Rectal smooth muscle tissue (tissue), 1 donor: ENCODE results near the gene TBX15.

Experiments
- H3K27ac ChIP-seq: one replicate; pipeline ENCODE4 v1.7.0; 2013; ENCODE audit warnings: low read depth, low read length, inconsistent platforms
- H3K27me3 ChIP-seq: one replicate; pipeline ENCODE4 v1.7.0; 2013; ENCODE audit warnings: low read length; ENCODE audit not compliant: control insufficient read depth, insufficient read depth
- H3K36me3 ChIP-seq: one replicate; pipeline ENCODE4 v1.7.0; 2013; ENCODE audit warnings: low read length; ENCODE audit not compliant: control insufficient read depth, insufficient read depth
- H3K4me1 ChIP-seq: one replicate; pipeline ENCODE4 v1.7.0; 2013; ENCODE audit warnings: low read length; ENCODE audit not compliant: control insufficient read depth, insufficient read depth
- H3K4me3 ChIP-seq: one replicate; pipeline ENCODE4 v1.7.0; 2013; ENCODE audit warnings: low read length
- H3K9ac ChIP-seq: one replicate; pipeline ENCODE4 v1.7.0; 2013; ENCODE audit warnings: low read length

TBX15 gene

GRCh38 chr1:118868387-118868786 is 119.8 kb downstream of the TBX15 start:
- H3K9ac ChIP-seq, result no peak overlapping the region
- H3K4me1 ChIP-seq, result no peaks in the 10 kb centered on the region
- no peak overlapping the region for H3K27ac ChIP-seq
- no peaks in the 10 kb centered on the region for H3K36me3 ChIP-seq
- no peaks in the 10 kb centered on the region for H3K27me3 ChIP-seq
- no peak overlapping the region for H3K4me3 ChIP-seq

GRCh38 chr1:118866330-118866729 is 121.8 kb downstream of the TBX15 start:
- Histone ChIP-seq H3K9ac (no peak overlapping the region), H3K27me3 (no peaks in the 10 kb centered on the region), H3K4me3 (no peak overlapping the region), H3K4me1 (no peaks in the 10 kb centered on the region), H3K27ac (no peak overlapping the region), H3K36me3 (no peaks in the 10 kb centered on the region)

- H3K27me3 ChIP-seq, result no peaks in the 10 kb centered on the region
- H3K4me3 ChIP-seq, result no peak overlapping the region
- H3K36me3 ChIP-seq, result no peaks in the 10 kb centered on the region
- H3K27ac ChIP-seq, result no peak overlapping the region
- no peak overlapping the region for H3K9ac ChIP-seq
- no peaks in the 10 kb centered on the region for H3K4me1 ChIP-seq
Measured at GRCh38 chr1:118863688-118864087, 124.5 kb downstream of the TBX15 start.

- H3K27me3 ChIP-seq, result no peaks in the 10 kb centered on the region
- H3K4me3 ChIP-seq, result no peak overlapping the region
- H3K9ac ChIP-seq, result no peak overlapping the region
- H3K27ac ChIP-seq, result no peak overlapping the region
- no peaks in the 10 kb centered on the region for H3K4me1 ChIP-seq
- no peaks in the 10 kb centered on the region for H3K36me3 ChIP-seq
Measured at GRCh38 chr1:118862755-118863154, 125.4 kb downstream of the TBX15 start.

GRCh38 chr1:118861216-118861615 is 126.9 kb downstream of the TBX15 start:
- Histone ChIP-seq H3K4me1 (no peaks in the 10 kb centered on the region), H3K27ac (no peak overlapping the region), H3K9ac (no peak overlapping the region), H3K4me3 (no peak overlapping the region), H3K36me3 (no peaks in the 10 kb centered on the region), H3K27me3 (no peaks in the 10 kb centered on the region)

- no peaks in the 10 kb centered on the region for H3K4me1 ChIP-seq
- no peaks in the 10 kb centered on the region for H3K27me3 ChIP-seq
- no peak overlapping the region for H3K9ac ChIP-seq
- no peak overlapping the region for H3K27ac ChIP-seq
- H3K36me3 ChIP-seq, result no peaks in the 10 kb centered on the region
- no peak overlapping the region for H3K4me3 ChIP-seq
Measured at GRCh38 chr1:118859999-118860398, 128.1 kb downstream of the TBX15 start.

- Histone ChIP-seq H3K27me3 (no peaks in the 10 kb centered on the region), H3K4me1 (no peaks in the 10 kb centered on the region), H3K27ac (no peak overlapping the region), H3K4me3 (no peak overlapping the region), H3K9ac (no peak overlapping the region), H3K36me3 (no peaks in the 10 kb centered on the region)
Measured at GRCh38 chr1:118846443-118846842, 141.7 kb downstream of the TBX15 start.

GRCh38 chr1:118842452-118843201 is 145.5 kb downstream of the TBX15 start:
- no peak overlapping the region for H3K9ac ChIP-seq
- no peak overlapping the region for H3K27ac ChIP-seq
- H3K4me1 ChIP-seq, result no peaks in the 10 kb centered on the region
- H3K27me3 ChIP-seq, result no peaks in the 10 kb centered on the region
- no peak overlapping the region for H3K4me3 ChIP-seq
- H3K36me3 ChIP-seq, result no peaks in the 10 kb centered on the region

GRCh38 chr1:118841521-118841920 is 146.6 kb downstream of the TBX15 start:
- no peak overlapping the region for H3K27ac ChIP-seq
- no peaks in the 10 kb centered on the region for H3K27me3 ChIP-seq
- no peak overlapping the region for H3K4me3 ChIP-seq
- H3K36me3 ChIP-seq, result no peaks in the 10 kb centered on the region
- H3K9ac ChIP-seq, result no peak overlapping the region
- no peaks in the 10 kb centered on the region for H3K4me1 ChIP-seq
